CD4-positive, alpha-beta T cell (primary cell): ENCODE data around the gene AKAP17A. TPM values are rescaled to one million over a fixed set of nuclear protein-coding genes. Genes with fewer than 3 reads are reported as not detected.

Experiments used
- ATAC-seq: fragments of 200-7000 bp; cut with Tn5 transposase; one replicate; pipeline ENCODE4 v1.10.0; 2022; ENCODE audit warnings: mild to moderate bottlenecking; ENCODE audit not compliant: poor library complexity
- CTCF ChIA-PET: fragments of 350-600 bp; sonication (Branson Sonifier 250); formaldehyde crosslinking; loops from one replicate; lab custom pipeline; 2021; ENCODE audit warnings: antibody characterized with exemption, inconsistent platforms; lab: Charles Lee
- POLR2A ChIA-PET: fragments of 350-600 bp; sonication (Branson Sonifier 250); formaldehyde crosslinking; loops from one replicate; lab custom pipeline; 2021; ENCODE audit warnings: antibody characterized with exemption, inconsistent platforms; lab: Charles Lee
- DNase-seq, 14 experiments: peaks; one replicate each; pipeline ENCODE4 v3.0.0-alpha.2; 2013 to 2020; ENCODE audit warnings: mixed read lengths in 2 of 14
- H3K27ac ChIP-seq, 2 donors: one replicate each; pipeline versions ENCODE4 v1.5.1 to v1.7.0; 2013; ENCODE audit warnings: low read length in 2 of 2, low read depth in 1 of 2, mild to moderate bottlenecking in 1 of 2
- H3K27me3 ChIP-seq, 2 experiments: 1 replicate in 1 of 2; 2 replicates in 1 of 2; pipeline versions ENCODE4 v1.6.1 to v1.7.0; 2013; ENCODE audit warnings: low read length in 2 of 2, control low read depth in 1 of 2, mild to moderate bottlenecking in 1 of 2, moderate library complexity in 1 of 2; ENCODE audit not compliant: insufficient read depth in 2 of 2, control insufficient read depth in 1 of 2
- H3K36me3 ChIP-seq: one replicate; pipeline ENCODE4 v1.6.1; 2013; ENCODE audit warnings: low read length, control low read depth; ENCODE audit not compliant: insufficient read depth
- H3K4me1 ChIP-seq: one replicate; pipeline ENCODE4 v1.6.1; 2013; ENCODE audit warnings: low read length, control low read depth; ENCODE audit not compliant: insufficient read depth
- H3K4me3 ChIP-seq: one replicate; pipeline ENCODE4 v1.5.1; 2013; ENCODE audit warnings: mild to moderate bottlenecking, low read length, moderate library complexity
- H3K9me3 ChIP-seq, 2 experiments: 1 replicate in 1 of 2; 2 replicates in 1 of 2; pipeline versions ENCODE4 v1.6.1 to v1.7.0; 2013; ENCODE audit warnings: low read length in 2 of 2, mild to moderate bottlenecking in 2 of 2, control low read depth in 1 of 2, moderate library complexity in 1 of 2; ENCODE audit not compliant: control insufficient read depth in 1 of 2, insufficient read depth in 1 of 2
- H3K27ac Mint-ChIP-seq: one replicate; pipeline ENCODE4 v1.8.0; 2020; ENCODE audit warnings: mixed read lengths
- H3K27me3 Mint-ChIP-seq: one replicate; pipeline ENCODE4 v1.8.0; 2021; ENCODE audit warnings: mixed read lengths
- H3K36me3 Mint-ChIP-seq: one replicate; pipeline ENCODE4 v1.8.0; 2021; ENCODE audit warnings: low read depth, mixed read lengths
- H3K4me1 Mint-ChIP-seq: one replicate; pipeline ENCODE4 v1.8.0; 2021; ENCODE audit warnings: low read depth, mixed read lengths
- H3K4me3 Mint-ChIP-seq: one replicate; pipeline ENCODE4 v1.8.0; 2020; ENCODE audit warnings: mild to moderate bottlenecking, mixed read lengths
- H3K9me3 Mint-ChIP-seq: one replicate; pipeline ENCODE4 v1.8.0; 2020; ENCODE audit warnings: mixed read lengths
- intact Hi-C, 2 experiments: fragments of 100-400 bp; cut with DNase I in 1 of 2; cut with micrococcal nuclease in 1 of 2; formaldehyde crosslinking; loops; one replicate each; pipeline versions ENCODE4 v1.15.1 to v1.9.0; 2023 to 2025; cut with DNase I, micrococcal nuclease
- total RNA-seq, 174 experiments: library from RNA in 2 of 174; stranded (reverse) in 2 of 174; gene quantifications; one replicate each; pipeline ENCODE4 v1.2.3 and lab custom pipeline; 2021 to 2026
- TF ChIP-seq, protein P1 (sequence below): fragments of 200-600 bp; IDR thresholded peaks from one replicate; pipeline ENCODE4 v1.8.0; 2022; ENCODE audit warnings: antibody characterized with exemption, mild to moderate bottlenecking

Gene AKAP17A
- total RNA-seq, 2 experiments from 2014 or later = 143 to 149 TPM

DNA sequence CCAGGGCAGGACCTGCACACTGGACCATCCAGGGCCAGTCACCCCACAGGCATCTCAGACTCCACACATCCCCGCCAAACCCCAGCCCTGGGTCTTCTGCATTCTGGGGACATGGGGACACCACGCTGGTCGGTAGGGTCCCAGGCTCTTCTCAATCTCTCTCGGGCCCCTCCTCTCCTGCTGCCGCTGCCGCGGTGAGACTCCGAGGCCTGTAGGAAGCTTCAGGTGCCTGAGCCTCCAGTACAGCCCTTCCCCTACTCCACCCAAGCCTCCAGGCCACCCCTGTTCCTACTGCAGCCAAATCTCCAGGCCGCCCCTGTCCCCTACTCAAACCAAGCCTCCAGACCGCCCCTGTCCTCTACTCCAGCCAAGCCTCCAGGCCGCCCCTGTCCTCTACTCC, 17.9 kb downstream of the AKAP17A start:
- ChIA-PET CTCF (no interaction called here), POLR2A (no interaction called here)
- ATAC-seq = no peak

DNA sequence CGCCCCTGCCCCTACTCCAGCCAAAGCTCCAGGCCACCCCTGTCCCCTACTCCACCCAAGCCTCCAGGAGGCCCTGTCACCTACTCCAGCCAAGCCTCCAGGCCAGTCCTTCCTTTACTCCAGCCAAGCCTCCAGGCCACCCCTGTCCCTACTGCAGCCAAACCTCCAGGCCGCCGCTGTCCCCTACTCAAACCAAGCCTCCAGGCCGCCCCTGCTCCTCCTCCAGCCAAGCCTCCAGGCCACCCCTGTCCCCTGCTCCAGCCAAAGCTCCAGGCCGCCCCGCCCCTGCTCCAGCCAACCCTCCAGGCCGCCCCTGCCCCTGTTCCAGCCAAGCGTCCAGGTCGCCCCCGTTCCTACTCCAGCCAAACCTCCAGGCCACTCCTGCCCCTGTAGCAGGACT, 18.4 kb downstream of the AKAP17A start:
- Histone ChIP-seq H3K9me3 (no peaks in the 10 kb centered on the region), H3K36me3 (no peaks in the 10 kb centered on the region), H3K4me3 (no peak overlapping the region), H3K27ac (no peak overlapping the region), H3K27me3 (no peaks in the 10 kb centered on the region), H3K4me1 (no peaks in the 10 kb centered on the region)
- Mint-ChIP-seq H3K27ac (no peak overlapping the region), H3K4me3 (no peak overlapping the region), H3K36me3 (peaks cover 8% of the 10 kb centered on the region), H3K27me3 (no peaks in the 10 kb centered on the region), H3K4me1 (no peaks in the 10 kb centered on the region), H3K9me3 (no peaks in the 10 kb centered on the region)
- ChIA-PET CTCF (no interaction called here), POLR2A (no interaction called here)
- ATAC-seq (no peak), DNase-seq (no peak)
- TF ChIP-seq, protein P1, sequence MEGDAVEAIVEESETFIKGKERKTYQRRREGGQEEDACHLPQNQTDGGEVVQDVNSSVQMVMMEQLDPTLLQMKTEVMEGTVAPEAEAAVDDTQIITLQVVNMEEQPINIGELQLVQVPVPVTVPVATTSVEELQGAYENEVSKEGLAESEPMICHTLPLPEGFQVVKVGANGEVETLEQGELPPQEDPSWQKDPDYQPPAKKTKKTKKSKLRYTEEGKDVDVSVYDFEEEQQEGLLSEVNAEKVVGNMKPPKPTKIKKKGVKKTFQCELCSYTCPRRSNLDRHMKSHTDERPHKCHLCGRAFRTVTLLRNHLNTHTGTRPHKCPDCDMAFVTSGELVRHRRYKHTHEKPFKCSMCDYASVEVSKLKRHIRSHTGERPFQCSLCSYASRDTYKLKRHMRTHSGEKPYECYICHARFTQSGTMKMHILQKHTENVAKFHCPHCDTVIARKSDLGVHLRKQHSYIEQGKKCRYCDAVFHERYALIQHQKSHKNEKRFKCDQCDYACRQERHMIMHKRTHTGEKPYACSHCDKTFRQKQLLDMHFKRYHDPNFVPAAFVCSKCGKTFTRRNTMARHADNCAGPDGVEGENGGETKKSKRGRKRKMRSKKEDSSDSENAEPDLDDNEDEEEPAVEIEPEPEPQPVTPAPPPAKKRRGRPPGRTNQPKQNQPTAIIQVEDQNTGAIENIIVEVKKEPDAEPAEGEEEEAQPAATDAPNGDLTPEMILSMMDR = no peak
- intact Hi-C loops = no loop called here

More for the DNA sequence above, 17.9 kb downstream of the AKAP17A start:
- intact Hi-C loops = no loop called here
- TF ChIP-seq, protein P1 = no peak
- Mint-ChIP-seq H3K27ac (no peak overlapping the region), H3K36me3 (peaks cover 12% of the 10 kb centered on the region), H3K4me1 (no peaks in the 10 kb centered on the region), H3K27me3 (no peaks in the 10 kb centered on the region), H3K9me3 (no peaks in the 10 kb centered on the region), H3K4me3 (no peak overlapping the region)
- no peaks in the 10 kb centered on the region for H3K36me3 ChIP-seq
- no peaks in the 10 kb centered on the region for H3K9me3 ChIP-seq
- no peaks in the 10 kb centered on the region for H3K4me1 ChIP-seq
- DNase-seq = no peak
- no peak overlapping the region for H3K27ac ChIP-seq
- no peak overlapping the region for H3K4me3 ChIP-seq
- H3K27me3 ChIP-seq = no peaks in the 10 kb centered on the region

DNA sequence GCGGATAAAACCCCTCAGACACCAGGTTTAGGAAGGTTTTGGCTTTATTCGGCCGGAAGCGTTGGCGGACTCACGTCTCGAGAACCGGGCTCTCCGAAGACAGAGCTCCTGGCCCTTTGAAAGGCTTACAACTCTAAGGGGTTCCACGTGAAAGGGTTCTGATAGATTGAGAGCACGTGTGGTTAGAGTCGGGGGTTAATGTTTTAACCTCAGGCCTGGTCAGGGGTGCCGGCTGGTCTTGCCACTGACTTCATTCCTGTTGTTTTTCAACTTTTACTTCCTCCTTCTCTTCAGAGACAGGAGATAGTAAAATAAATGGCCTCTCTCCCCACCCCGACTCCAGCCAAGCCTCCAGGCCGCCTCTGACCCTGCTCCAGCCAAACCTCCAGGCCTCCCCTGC, 18.8 kb downstream of the AKAP17A start:
- Histone ChIP-seq H3K4me1 (no peaks in the 10 kb centered on the region), H3K4me3 (no peak overlapping the region), H3K27ac (no peak overlapping the region), H3K9me3 (no peaks in the 10 kb centered on the region), H3K27me3 (no peaks in the 10 kb centered on the region), H3K36me3 (no peaks in the 10 kb centered on the region)
- Mint-ChIP-seq H3K4me3 (no peak overlapping the region), H3K9me3 (no peaks in the 10 kb centered on the region), H3K36me3 (peaks cover 5% of the 10 kb centered on the region), H3K27ac (no peak overlapping the region), H3K4me1 (no peaks in the 10 kb centered on the region), H3K27me3 (no peaks in the 10 kb centered on the region)
- CTCF ChIA-PET = no interaction called here
- POLR2A ChIA-PET = no interaction called here
- DNase-seq (no peak), ATAC-seq (no peak)
- intact Hi-C loops = no loop called here
- TF ChIP-seq, protein P1 = no peak
